Subcutaneous abdominal adipose tissue (tissue), 5 donors: ENCODE measurements around the gene EHBP1L1.
A peak's percentile ranks its signal among the peaks of the same experiment; 100 is the strongest.

Experiments used
- H3K27ac ChIP-seq: one replicate; pipeline ENCODE4 v1.7.0; 2013; ENCODE audit warnings: low read depth, mild to moderate bottlenecking, inconsistent platforms, low read length, moderate library complexity
- H3K27me3 ChIP-seq, 5 donors: one replicate each; pipeline ENCODE4 v1.7.0; 2013; ENCODE audit warnings: low read length in 5 of 5, inconsistent platforms in 1 of 5; ENCODE audit not compliant: control insufficient read depth in 5 of 5, insufficient read depth in 4 of 5
- H3K36me3 ChIP-seq, 5 donors: one replicate each; pipeline ENCODE4 v1.7.0; 2013; ENCODE audit warnings: low read length in 5 of 5; ENCODE audit not compliant: control insufficient read depth in 5 of 5, insufficient read depth in 5 of 5
- H3K4me1 ChIP-seq, 5 donors: one replicate each; pipeline ENCODE4 v1.7.0; 2013; ENCODE audit warnings: low read length in 5 of 5, mild to moderate bottlenecking in 3 of 5, moderate library complexity in 1 of 5; ENCODE audit not compliant: control insufficient read depth in 5 of 5, insufficient read depth in 5 of 5
- H3K4me3 ChIP-seq, 5 donors: one replicate each; pipeline ENCODE4 v1.7.0; 2013; ENCODE audit warnings: low read length in 5 of 5, low read depth in 1 of 5
- H3K9ac ChIP-seq, 5 donors: one replicate each; pipeline ENCODE4 v1.7.0; 2013; ENCODE audit warnings: low read length in 5 of 5, mild to moderate bottlenecking in 4 of 5, moderate library complexity in 3 of 5
- H3K9me3 ChIP-seq, 5 donors: one replicate each; pipeline ENCODE4 v1.7.0; 2013; ENCODE audit warnings: low read length in 5 of 5; ENCODE audit not compliant: control insufficient read depth in 5 of 5
- donor health status: healthy.
- donor health status: healthy.
- donor health status: healthy.
- donor health status: healthy.
- donor health status: healthy.

EHBP1L1 gene

DNA sequence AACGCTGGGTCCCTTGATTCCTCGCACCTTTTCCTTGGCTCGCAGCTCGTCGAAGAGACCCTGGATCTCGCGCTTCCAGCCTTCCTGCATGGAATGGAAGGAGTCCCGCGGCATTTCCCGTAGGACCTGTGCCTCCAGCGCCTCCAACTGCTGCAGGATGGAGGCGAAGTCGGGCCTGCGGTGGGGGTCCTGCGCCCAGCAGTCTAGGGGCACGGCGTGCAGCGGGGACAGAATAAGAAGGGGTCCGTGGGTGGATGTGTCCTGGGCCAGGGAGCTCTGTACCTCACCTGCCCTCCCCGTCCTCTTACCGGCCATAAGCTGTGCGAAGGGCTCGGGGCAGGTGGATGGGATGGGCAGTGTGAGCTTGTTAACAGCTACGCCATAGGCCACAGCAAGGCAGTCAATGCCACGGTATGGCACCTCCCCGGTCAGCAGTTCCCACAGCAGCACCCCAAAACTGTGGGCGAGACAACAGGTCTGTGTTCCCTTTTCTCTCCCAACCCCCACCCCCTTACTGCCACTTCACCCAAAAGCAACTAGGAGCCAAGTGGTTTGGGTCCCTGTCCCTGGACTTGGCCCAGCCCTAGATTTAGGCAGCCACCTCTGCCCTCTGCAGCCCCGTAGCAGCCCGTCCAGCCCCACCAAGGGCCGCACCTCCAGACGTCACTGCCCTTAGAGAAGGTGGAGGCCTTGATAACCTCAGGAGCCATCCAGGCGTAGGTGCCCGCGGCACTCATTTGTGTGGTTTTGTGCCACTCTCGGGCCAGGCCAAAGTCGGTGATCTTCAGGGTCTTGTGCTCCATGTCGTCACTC is 32.0 kb downstream of the EHBP1L1 start:
- no peaks in the 10 kb centered on the region for H3K9me3 ChIP-seq
- H3K27me3 ChIP-seq, result no peaks in the 10 kb centered on the region
- H3K27ac ChIP-seq, result peak overlapping the region; percentile 41
- H3K4me3 ChIP-seq, result peak overlapping the region in 3 of 5 donors; percentile 24 to 54 (median 40)
- H3K4me1 ChIP-seq, result peaks cover 4 to 60% (median 51%) of the 10 kb centered on the region in 5 donors
- H3K9ac ChIP-seq, result peak overlapping the region in 1 of 5 donors; percentile 1
- peaks cover 0 to 78% (median 62%) of the 10 kb centered on the region in 5 donors for H3K36me3 ChIP-seq

DNA sequence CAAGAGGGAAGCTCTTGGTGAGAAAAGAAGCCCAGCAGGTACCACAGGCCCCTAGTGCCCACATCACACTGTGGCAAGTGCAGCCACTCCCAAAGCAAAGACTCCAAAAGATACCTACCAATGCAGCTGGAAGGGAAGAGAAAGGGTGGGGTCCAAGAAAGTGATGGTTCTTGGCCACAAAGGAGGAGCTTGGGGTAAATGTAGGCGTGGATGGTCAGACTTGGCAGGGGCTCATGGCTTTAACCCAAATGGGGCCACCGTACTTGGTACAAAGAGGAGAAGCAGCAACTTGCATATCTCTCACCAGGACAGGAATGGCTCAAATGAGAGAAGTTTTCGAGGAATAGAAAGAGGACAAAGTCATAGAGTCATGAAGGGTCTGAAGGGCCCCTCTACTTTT is 33.4 kb downstream of the EHBP1L1 start:
- Histone ChIP-seq H3K4me1 (peaks cover 4 to 70% (median 61%) of the 10 kb centered on the region in 5 donors), H3K36me3 (peaks cover 0 to 70% (median 53%) of the 10 kb centered on the region in 5 donors)

DNA sequence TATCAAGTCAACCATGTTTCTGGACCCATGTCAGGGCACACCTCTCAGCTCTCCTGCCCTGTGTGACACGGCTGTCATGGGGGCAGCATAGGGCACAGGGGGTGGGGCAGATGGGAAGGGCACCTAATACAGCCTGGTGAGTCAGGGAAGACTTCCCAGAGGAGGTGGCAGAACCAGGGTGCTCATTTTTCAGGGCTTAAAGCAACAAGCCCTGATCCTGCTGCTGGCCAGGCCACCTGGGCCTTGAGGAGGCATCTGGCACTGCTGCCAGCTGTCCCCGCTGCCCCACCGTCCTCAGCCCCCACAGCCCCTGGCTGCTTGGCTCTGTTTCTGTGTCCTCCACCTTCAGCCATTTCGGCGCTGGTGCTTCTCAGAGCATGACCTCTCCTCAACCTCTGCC is 33.8 kb downstream of the EHBP1L1 start:
- H3K9ac ChIP-seq, result peak overlapping the region in 1 of 5 donors; percentile 81
- H3K9me3 ChIP-seq, result no peaks in the 10 kb centered on the region
- H3K4me3 ChIP-seq, result peak overlapping the region in 2 of 5 donors; percentile 10 to 89
- peaks cover 4 to 74% (median 64%) of the 10 kb centered on the region in 5 donors for H3K4me1 ChIP-seq
- peak overlapping the region; percentile 91 for H3K27ac ChIP-seq
- H3K36me3 ChIP-seq, result peaks cover 0 to 65% (median 49%) of the 10 kb centered on the region in 5 donors
- H3K27me3 ChIP-seq, result no peaks in the 10 kb centered on the region

More for the DNA sequence above, 33.4 kb downstream of the EHBP1L1 start:
- Histone ChIP-seq H3K9ac (peak overlapping the region in 1 of 5 donors; percentile 81), H3K27ac (peak overlapping the region; percentile 91), H3K4me3 (peak overlapping the region in 1 of 5 donors; percentile 89), H3K9me3 (no peaks in the 10 kb centered on the region), H3K27me3 (no peaks in the 10 kb centered on the region)

DNA sequence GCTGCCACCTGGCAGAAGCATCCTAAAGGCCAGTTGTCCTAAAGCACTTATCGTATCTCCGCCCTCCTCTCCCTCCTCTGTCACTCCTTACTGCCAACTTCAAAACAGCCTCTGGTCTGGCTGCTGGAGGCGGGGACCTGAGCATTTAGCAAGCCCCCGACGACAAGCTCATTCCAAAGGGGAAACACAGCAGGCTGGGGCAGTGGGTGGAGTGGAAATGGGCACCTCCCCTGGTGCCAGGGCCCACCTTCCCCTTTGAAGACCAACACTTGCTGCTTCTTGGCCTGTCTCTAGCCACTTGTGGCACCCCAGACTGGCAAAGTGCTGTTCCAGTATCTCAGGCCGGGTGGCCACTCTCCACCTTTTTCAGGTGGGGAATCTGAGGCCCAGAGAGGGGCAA is 34.6 kb downstream of the EHBP1L1 start:
- Histone ChIP-seq H3K27me3 (no peaks in the 10 kb centered on the region), H3K9ac (peak overlapping the region in 4 of 5 donors; percentile 5 to 90 (median 49)), H3K4me1 (peaks cover 4 to 78% (median 67%) of the 10 kb centered on the region in 5 donors), H3K36me3 (peaks cover 0 to 58% (median 42%) of the 10 kb centered on the region in 5 donors), H3K27ac (peak overlapping the region; percentile 91), H3K9me3 (no peaks in the 10 kb centered on the region), H3K4me3 (peak overlapping the region in 4 of 5 donors; percentile 17 to 95 (median 84))

DNA sequence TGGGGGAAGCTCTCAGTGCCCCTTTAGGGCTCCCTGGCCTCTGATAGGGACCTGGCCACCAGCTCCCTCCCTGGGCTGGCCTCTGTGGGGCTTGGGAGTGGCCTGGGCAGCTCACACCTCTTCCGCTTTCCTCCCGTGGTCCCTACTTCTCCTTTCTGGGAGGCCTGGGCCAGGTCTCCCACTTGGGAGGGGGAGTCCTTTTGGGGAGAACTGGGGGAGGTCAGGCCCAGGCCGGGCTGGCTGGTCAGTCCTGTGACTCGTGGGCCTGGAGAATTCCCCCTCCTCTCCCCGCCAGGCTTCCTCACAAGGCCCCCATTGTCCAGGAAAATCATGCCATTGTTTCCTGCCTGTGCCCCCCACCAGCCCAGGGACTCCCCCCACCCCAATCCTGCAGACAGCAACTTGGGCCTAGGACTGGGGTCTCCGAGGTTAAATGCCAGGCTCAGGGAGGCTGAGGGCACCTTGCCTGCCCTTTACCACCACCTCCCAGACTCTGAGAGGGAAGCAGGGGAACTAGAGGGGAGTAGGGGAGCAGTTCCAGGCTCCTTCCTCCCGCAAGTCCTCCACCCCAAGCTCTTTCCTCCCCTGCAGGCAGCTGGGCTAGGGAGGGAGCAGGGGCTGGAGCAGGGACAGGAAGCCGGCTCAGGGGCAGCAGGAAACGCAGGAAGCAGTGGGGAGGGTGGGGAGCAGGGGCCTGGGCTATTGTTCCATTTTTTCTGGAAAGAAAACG is 35.3 kb downstream of the EHBP1L1 start:
- H3K4me3 ChIP-seq, result peak overlapping the region; percentile 66 to 95 (median 78)
- H3K4me1 ChIP-seq, result peaks cover 4 to 80% (median 68%) of the 10 kb centered on the region in 5 donors
- peaks cover 0 to 50% (median 34%) of the 10 kb centered on the region in 5 donors for H3K36me3 ChIP-seq
- peak overlapping the region; percentile 5 to 92 (median 59) for H3K9ac ChIP-seq
- no peaks in the 10 kb centered on the region for H3K9me3 ChIP-seq
- H3K27ac ChIP-seq, result peak overlapping the region; percentile 91
- H3K27me3 ChIP-seq, result no peaks in the 10 kb centered on the region

DNA sequence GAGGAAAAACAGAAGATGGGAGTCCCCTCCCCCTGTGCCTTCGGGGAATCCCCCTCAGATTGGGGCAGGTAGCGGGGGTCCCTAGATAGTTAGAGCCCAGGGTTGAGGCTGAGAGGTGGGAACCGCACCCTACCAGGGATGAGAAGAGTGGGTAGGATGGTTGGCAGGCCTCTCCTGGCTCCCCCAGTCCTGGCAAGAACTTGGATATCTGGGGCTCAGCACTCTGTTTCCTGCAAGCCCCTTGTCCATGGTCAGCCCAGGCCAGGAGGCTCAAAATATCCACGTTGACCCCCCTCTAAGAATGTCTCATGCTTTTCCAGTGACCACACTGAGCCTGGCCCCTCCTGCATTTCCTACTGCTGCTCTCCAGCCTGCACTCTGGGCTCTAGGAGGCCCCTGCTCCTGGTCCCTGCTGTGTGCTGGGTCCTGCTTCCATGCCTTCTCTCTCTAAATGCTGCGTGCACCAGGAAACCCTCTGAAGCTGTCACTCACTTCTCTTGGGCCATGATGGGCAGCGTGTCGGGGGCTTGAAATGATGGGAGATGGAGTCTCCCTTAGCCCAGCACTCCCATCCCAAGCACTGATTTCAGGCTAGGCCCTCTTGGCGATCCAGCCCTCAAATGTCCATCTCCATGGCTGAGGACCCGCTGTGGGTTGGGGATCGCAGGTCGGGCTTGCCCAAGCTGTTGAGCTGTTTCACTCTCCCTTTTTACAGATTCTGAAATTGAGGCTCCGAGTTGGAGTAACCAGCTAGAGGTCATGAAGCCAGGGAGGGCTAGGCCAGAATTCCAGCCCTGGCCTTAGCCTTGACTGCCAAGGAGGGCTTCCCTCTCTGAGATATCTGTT is 36.1 kb downstream of the EHBP1L1 start:
- peak overlapping the region; percentile 91 for H3K27ac ChIP-seq
- H3K27me3 ChIP-seq, result no peaks in the 10 kb centered on the region
- H3K4me3 ChIP-seq, result peak overlapping the region; percentile 66 to 95 (median 78)
- H3K9me3 ChIP-seq, result no peaks in the 10 kb centered on the region
- peaks cover 9 to 83% (median 70%) of the 10 kb centered on the region in 5 donors for H3K4me1 ChIP-seq
- peak overlapping the region; percentile 22 to 92 (median 73) for H3K9ac ChIP-seq
- H3K36me3 ChIP-seq, result peaks cover 0 to 48% (median 30%) of the 10 kb centered on the region in 5 donors

DNA sequence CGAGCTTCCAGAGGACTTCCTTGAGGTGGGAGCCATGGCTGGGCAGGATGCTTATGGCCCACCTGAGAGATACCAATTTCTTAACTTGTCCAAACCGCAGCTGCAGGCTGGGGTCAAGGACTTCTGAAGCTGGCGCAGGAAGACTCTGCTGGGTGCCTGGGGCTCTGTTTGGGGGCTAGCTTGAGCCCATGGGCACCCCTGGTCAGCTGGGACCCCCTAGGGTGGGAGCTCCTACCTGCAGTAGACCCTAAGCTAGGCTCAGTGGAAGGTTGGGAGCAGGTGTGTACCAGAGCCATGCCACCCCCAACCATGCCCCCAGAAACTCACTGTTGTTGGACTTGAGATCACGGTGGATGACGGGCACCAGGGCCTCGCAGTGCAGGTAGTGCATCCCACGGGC is 36.8 kb downstream of the EHBP1L1 start:
- Histone ChIP-seq H3K4me3 (peak overlapping the region; percentile 66 to 95 (median 78)), H3K27me3 (no peaks in the 10 kb centered on the region), H3K4me1 (peaks cover 10 to 83% (median 69%) of the 10 kb centered on the region in 5 donors), H3K36me3 (peaks cover 0 to 50% (median 30%) of the 10 kb centered on the region in 5 donors), H3K9me3 (no peaks in the 10 kb centered on the region), H3K9ac (peak overlapping the region; percentile 22 to 92 (median 68)), H3K27ac (peak overlapping the region; percentile 91)

DNA sequence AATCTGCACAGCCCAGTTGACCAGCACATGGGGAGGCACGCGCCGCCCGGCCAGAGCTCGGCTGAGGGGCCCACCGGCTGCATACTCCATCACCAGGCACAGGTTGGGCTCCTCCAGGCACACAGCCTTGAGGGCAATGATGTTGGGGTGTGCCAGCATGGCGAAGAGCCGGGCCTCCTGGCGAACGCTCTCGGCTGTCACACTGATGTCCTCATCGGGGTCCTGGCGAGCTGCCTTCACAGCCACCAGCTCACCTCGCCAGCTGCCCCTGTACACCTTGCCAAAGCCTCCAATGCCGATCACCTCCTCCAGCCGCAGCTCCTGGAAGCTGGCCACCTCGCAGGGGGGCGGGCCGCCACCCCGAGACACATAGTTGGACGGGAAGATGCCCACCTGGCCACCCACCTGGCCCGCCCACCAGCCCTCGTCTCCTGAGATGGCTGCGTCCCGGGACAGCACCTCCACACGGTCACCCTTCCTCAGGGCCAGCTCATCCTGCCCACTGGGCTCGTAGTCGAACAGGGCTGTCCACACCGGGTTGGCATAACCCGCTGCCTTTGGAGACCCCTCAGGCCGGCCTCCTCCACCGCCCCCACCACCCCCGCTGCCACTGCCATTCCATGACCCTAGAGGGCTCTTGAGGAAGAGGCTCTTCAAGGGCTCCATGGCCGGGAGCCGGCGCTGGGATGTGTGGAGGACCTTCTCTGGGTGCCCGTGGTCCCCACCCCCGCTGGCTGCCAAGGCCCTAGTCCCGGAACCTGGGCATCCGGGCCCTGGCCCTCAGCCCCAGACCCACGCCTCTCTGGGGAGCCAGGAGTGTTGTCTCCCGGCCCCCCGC is 37.5 kb downstream of the EHBP1L1 start:
- H3K36me3 ChIP-seq, result peaks cover 0 to 50% (median 30%) of the 10 kb centered on the region in 5 donors
- peak overlapping the region; percentile 66 to 95 (median 78) for H3K4me3 ChIP-seq
- peaks cover 10 to 77% (median 63%) of the 10 kb centered on the region in 5 donors for H3K4me1 ChIP-seq
- H3K27ac ChIP-seq, result peak overlapping the region; percentile 91
- H3K27me3 ChIP-seq, result no peaks in the 10 kb centered on the region
- no peaks in the 10 kb centered on the region for H3K9me3 ChIP-seq
- H3K9ac ChIP-seq, result peak overlapping the region in 4 of 5 donors; percentile 60 to 92 (median 90)
